Type B pancreatic cell (in vitro differentiated cells): ENCODE data around the gene COL6A1. TPM values are rescaled to one million over a fixed set of nuclear protein-coding genes. Genes with fewer than 3 reads are reported as not detected.

ENCODE experiments used
- DNase-seq: peaks from one replicate; pipeline ENCODE4 v3.0.0; 2021; ENCODE audit warnings: mixed read lengths; ENCODE audit not compliant: unreplicated experiment; ENCODE audit errors: extremely low spot score
- H3K27ac Mint-ChIP-seq: 2 replicates; pipeline ENCODE4 v1.8.0; 2021; ENCODE audit warnings: mild to moderate bottlenecking, mixed read lengths
- H3K27me3 Mint-ChIP-seq: 2 replicates; pipeline ENCODE4 v1.8.0; 2021; ENCODE audit warnings: mixed read lengths
- H3K36me3 Mint-ChIP-seq: 2 replicates; pipeline ENCODE4 v1.8.0; 2021; ENCODE audit warnings: mixed read lengths
- H3K4me1 Mint-ChIP-seq: one replicate; pipeline ENCODE4 v1.8.0; 2021; ENCODE audit warnings: mixed read lengths; ENCODE audit not compliant: unreplicated experiment
- H3K4me3 Mint-ChIP-seq: 2 replicates; pipeline ENCODE4 v1.8.0; 2021; ENCODE audit warnings: mild to moderate bottlenecking, mixed read lengths
- H3K9me3 Mint-ChIP-seq: 2 replicates; pipeline ENCODE4 v1.8.0; 2021; ENCODE audit warnings: mixed read lengths
- total RNA-seq: library from RNA; stranded (reverse); gene quantifications from 2 replicates; pipeline ENCODE4 v1.2.1, GENCODE V29; 2021; ENCODE audit warnings: low replicate concordance
- TF ChIP-seq, protein P1 (sequence below): fragments of 200-600 bp; sonication (generic); conservative IDR thresholded peaks from 2 replicates; pipeline ENCODE4 v1.5.0; 2021; ENCODE audit warnings: antibody characterized with exemption, mild to moderate bottlenecking

The COL6A1 gene
- total RNA-seq, 1 donor from 2014 or later: 167 TPM

DNA sequence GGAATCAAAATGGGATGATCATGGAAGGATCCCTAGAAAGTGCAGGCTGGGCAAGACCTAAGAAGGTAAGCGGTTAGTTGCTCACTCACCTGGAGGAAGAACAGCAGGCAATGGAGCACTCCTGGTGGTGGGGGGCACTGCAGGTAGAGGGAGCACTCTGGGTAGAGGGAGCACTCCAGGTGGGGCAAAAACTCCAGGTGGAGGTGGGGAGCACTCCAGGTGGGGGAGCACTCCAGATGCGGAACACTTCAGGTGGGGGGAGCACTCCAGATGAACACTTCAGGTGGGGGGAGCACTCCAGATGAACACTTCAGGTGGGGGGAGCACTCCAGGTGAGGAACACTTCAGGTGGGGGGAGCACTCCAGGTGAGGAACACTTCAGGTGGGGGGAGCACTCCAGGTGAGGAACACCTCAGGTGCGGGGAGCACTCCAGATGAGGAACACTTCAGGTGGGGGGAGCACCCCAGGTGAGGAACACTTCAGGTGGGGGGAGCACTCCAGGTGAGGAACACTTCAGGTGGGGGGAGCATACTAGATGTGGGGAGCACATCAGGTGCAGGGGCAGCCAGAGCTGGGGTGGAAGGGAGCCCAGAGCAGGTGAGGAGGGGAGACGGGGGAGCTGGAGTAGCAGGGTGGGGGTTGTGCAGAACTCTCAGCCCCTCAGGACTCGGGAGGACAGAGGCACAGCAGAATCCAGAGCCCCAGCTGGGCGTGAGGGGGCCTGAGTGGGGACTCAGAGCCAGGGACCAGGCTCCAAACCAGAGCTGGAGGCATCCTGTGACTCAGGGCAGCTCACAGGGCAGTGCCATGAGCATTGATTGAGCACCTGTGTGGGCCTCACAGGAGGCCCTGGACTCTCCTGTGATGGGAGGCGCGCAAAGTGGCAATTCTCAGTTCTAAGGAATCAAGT lies 37.7 kb upstream of the COL6A1 start:
- Mint-ChIP-seq H3K27ac (no peak overlapping the region), H3K4me1 (peaks cover 5% of the 10 kb centered on the region), H3K27me3 (peaks cover 3% of the 10 kb centered on the region), H3K36me3 (no peaks in the 10 kb centered on the region), H3K4me3 (no peak overlapping the region), H3K9me3 (no peaks in the 10 kb centered on the region)
- DNase-seq: no peak
- TF ChIP-seq, protein P1, sequence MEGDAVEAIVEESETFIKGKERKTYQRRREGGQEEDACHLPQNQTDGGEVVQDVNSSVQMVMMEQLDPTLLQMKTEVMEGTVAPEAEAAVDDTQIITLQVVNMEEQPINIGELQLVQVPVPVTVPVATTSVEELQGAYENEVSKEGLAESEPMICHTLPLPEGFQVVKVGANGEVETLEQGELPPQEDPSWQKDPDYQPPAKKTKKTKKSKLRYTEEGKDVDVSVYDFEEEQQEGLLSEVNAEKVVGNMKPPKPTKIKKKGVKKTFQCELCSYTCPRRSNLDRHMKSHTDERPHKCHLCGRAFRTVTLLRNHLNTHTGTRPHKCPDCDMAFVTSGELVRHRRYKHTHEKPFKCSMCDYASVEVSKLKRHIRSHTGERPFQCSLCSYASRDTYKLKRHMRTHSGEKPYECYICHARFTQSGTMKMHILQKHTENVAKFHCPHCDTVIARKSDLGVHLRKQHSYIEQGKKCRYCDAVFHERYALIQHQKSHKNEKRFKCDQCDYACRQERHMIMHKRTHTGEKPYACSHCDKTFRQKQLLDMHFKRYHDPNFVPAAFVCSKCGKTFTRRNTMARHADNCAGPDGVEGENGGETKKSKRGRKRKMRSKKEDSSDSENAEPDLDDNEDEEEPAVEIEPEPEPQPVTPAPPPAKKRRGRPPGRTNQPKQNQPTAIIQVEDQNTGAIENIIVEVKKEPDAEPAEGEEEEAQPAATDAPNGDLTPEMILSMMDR: no peak

GRCh38 chr21:45944601-45945000 lies 37.0 kb upstream of the COL6A1 start:
- Mint-ChIP-seq H3K9me3 (no peaks in the 10 kb centered on the region), H3K27ac (no peak overlapping the region), H3K27me3 (peaks cover 3% of the 10 kb centered on the region), H3K36me3 (no peaks in the 10 kb centered on the region), H3K4me1 (peaks cover 5% of the 10 kb centered on the region), H3K4me3 (no peak overlapping the region)
- DNase-seq: no peak
- TF ChIP-seq, protein P1: no peak

GRCh38 chr21:45945066-45945867 lies 36.3 kb upstream of the COL6A1 start:
- Mint-ChIP-seq H3K27me3 (peaks cover 3% of the 10 kb centered on the region), H3K4me1 (peaks cover 5% of the 10 kb centered on the region), H3K4me3 (no peak overlapping the region), H3K27ac (no peak overlapping the region), H3K9me3 (no peaks in the 10 kb centered on the region), H3K36me3 (no peaks in the 10 kb centered on the region)
- DNase-seq: no peak
- TF ChIP-seq, protein P1: no peak

DNA sequence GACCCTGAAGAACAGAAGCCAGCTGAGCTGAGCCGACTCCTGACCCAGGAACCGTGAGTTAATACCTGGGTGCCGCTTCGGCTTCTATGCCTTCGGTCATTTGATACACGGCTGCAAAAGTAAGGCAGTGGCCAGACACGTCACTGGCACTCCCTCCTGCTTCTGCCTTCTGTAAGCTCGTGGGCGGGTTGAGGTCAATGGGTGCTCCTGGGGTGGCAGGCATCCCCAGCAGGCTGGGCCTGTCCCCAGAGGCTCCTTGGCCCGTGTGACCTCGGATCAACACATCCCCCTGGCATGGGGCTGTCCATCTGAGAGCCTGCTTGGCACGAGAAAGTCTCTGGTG lies 35.7 kb upstream of the COL6A1 start:
- TF ChIP-seq, protein P1: no peak
- Mint-ChIP-seq H3K36me3 (no peaks in the 10 kb centered on the region), H3K4me1 (peaks cover 7% of the 10 kb centered on the region), H3K9me3 (no peaks in the 10 kb centered on the region), H3K27ac (no peak overlapping the region), H3K27me3 (peaks cover 3% of the 10 kb centered on the region), H3K4me3 (no peak overlapping the region)
- no peak for DNase-seq

DNA sequence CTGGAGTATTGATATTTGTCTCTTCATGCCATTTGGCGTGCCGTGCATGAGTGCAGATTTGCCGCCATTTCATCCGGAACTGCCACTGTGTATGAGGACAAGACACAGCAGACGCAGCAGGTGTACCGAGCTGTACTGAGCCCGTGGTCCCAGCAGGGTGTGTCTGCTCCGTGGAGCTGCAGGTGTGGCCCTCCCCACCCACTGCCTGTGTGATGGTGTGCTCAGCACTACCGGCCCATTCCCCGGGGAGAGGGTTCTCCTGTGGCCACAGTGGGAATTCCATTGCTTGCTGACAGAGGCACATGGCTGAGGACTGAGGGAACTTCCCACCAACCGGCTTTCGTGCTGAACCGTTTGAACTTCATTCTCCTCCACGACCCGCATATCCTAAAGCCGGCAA lies 34.3 kb upstream of the COL6A1 start:
- TF ChIP-seq, protein P1: no peak
- H3K36me3 Mint-ChIP-seq: no peaks in the 10 kb centered on the region
- H3K27me3 Mint-ChIP-seq: peaks cover 5% of the 10 kb centered on the region
- H3K4me1 Mint-ChIP-seq: peaks cover 10% of the 10 kb centered on the region
- no peak for DNase-seq
- H3K9me3 Mint-ChIP-seq: no peaks in the 10 kb centered on the region
- H3K4me3 Mint-ChIP-seq: no peak overlapping the region
- H3K27ac Mint-ChIP-seq: no peak overlapping the region
